ENCODE results near the gene TDRD7.

GRCh38 chr9:97389249-97389648 lies 22.6 kb upstream of the TDRD7 start:
- TF ChIP-seq CTCF (IDR thresholded peaks at IDR 0.05) (no peak), POLR2A (IDR thresholded peaks at IDR 0.05) (no peak)
